Measurements from ENCODE around the gene MBTD1.

- TF ChIP-seq EZH2 (IDR thresholded peaks at IDR 0.05; ENCODE audit: insufficient read depth, poor library complexity, severe bottlenecking) (no peak), EZH2phosphoT487 (IDR thresholded peaks at IDR 0.05; ENCODE audit: insufficient read depth, low read depth) (no peak)
Observed at GRCh38 chr17:51250314-51250840, 9.5 kb downstream of the MBTD1 start.
